HepG2 (cell line): ENCODE results near the gene STK40. TPM values are rescaled to one million over a fixed set of nuclear protein-coding genes. Genes with fewer than 3 reads are reported as not detected.
A peak's percentile ranks its signal among the peaks of the same experiment; 100 is the strongest.

Experiments
- ATAC-seq: fragments of 200-7000 bp; cut with Tn5 transposase; 3 replicates; pipeline ENCODE4 v1.9.1; 2020; ENCODE audit warnings: mild to moderate bottlenecking, moderate library complexity
- BruUV-seq: library from RNA; stranded (reverse); fragments of 400-500 nt; replicated peaks from 2 replicates; lab custom pipeline; 2021; lab: Mats Ljungman, UMichigan
- CTCF ChIA-PET: fragments of 300-600 bp; formaldehyde crosslinking; extraction: SDS; loops from one replicate; lab custom pipeline; 2021; ENCODE audit warnings: low total read pairs, inconsistent platforms, low intra/inter-chr PET ratio; lab: Yijun Ruan, JAX
- POLR2A ChIA-PET: fragments of 350-600 bp; sonication (Branson Sonifier 250); formaldehyde crosslinking; loops from one replicate; lab custom pipeline; 2020; ENCODE audit warnings: antibody characterized with exemption, inconsistent platforms; lab: Yijun Ruan, JAX
- DNase-seq: peaks from one replicate; pipeline ENCODE4 v3.0.0-alpha.2; 2015; ENCODE audit warnings: low spot score
- FAIRE-seq: peaks from 3 replicates; lab custom pipeline; 2011; peaks lifted over from hg19 to GRCh38; lab: Jason Lieb, UNC
- H2AFZ ChIP-seq: one replicate; pipeline ENCODE4 v1.6.1; 2011; ENCODE audit warnings: low read length, inconsistent platforms
- H3K27ac ChIP-seq: fragments of 300-600 bp; 3 replicates; pipeline ENCODE4 v1.8.0; 2011; ENCODE audit warnings: mixed run types, mild to moderate bottlenecking, mixed read lengths, low read length, inconsistent platforms; ENCODE audit not compliant: insufficient read depth; ENCODE audit errors: extremely low read length
- H3K27me3 ChIP-seq, 2 experiments: fragments of 200-600 bp in 1 of 2; 2 replicates in 1 of 2; 3 replicates in 1 of 2; pipeline versions ENCODE4 v1.6.0 to v1.8.0; 2011; ENCODE audit warnings: low read length in 2 of 2, mild to moderate bottlenecking in 2 of 2, moderate library complexity in 2 of 2, inconsistent platforms in 1 of 2; ENCODE audit not compliant: insufficient read depth in 2 of 2, control insufficient read depth in 1 of 2
- H3K36me3 ChIP-seq, 2 experiments: fragments of 200-600 bp in 1 of 2; replicated peaks in 1 of 2; 2 replicates in 1 of 2; 3 replicates in 1 of 2; pipeline versions ENCODE4 v1.5.1 to v1.8.0; 2011; ENCODE audit warnings: low read length in 2 of 2, inconsistent platforms in 1 of 2; ENCODE audit not compliant: insufficient read depth in 2 of 2, control insufficient read depth in 1 of 2
- H3K4me1 ChIP-seq: 2 replicates; pipeline ENCODE4 v1.5.1; 2012; ENCODE audit warnings: low read length, inconsistent platforms; ENCODE audit not compliant: insufficient read depth
- H3K4me2 ChIP-seq: 2 replicates; pipeline ENCODE4 v1.6.0; 2011; ENCODE audit warnings: low read depth, low read length, inconsistent platforms
- H3K4me3 ChIP-seq, 3 experiments: fragments of 200-600 bp in 1 of 3; sonication (generic), shearing (Covaris generic) in 1 of 3; replicated peaks in 1 of 3; 2 replicates each; pipeline ENCODE4 v1.5.1; 2011 to 2016; ENCODE audit warnings: low read length in 3 of 3, inconsistent platforms in 2 of 3, low read depth in 2 of 3, mild to moderate bottlenecking in 2 of 3, control low read depth in 1 of 3, mixed read lengths in 1 of 3; ENCODE audit not compliant: insufficient read depth in 1 of 3
- H3K79me2 ChIP-seq: one replicate; pipeline ENCODE4 v1.6.1; 2011; ENCODE audit warnings: low read length, inconsistent platforms; ENCODE audit not compliant: insufficient read depth
- H3K9ac ChIP-seq: 2 replicates; pipeline ENCODE4 v1.6.0; 2011; ENCODE audit warnings: mild to moderate bottlenecking, low read depth, low read length, inconsistent platforms; ENCODE audit not compliant: insufficient read depth
- H3K9me3 ChIP-seq: 2 replicates; pipeline ENCODE4 v1.5.1; 2012; ENCODE audit warnings: mild to moderate bottlenecking, low read length
- H4K20me1 ChIP-seq: 2 replicates; pipeline ENCODE4 v1.6.0; 2011; ENCODE audit warnings: inconsistent platforms, mild to moderate bottlenecking, low read length, moderate library complexity; ENCODE audit not compliant: insufficient read depth
- AKNA ChIP-seq: sonication (generic); formaldehyde crosslinking; IDR thresholded peaks from 2 replicates; pipeline ENCODE4 v1.4.0; 2020; ENCODE audit warnings: missing genetic modification reagents, borderline replicate concordance
- CTCF ChIP-seq: sonication (generic); formaldehyde crosslinking; IDR thresholded peaks from 2 replicates; pipeline ENCODE4 v1.5.0; 2020; ENCODE audit warnings: mild to moderate bottlenecking, missing genetic modification reagents, moderate library complexity
- WGBS: methylation state at CpG from one replicate; pipeline ENCODE4 v1.1.6; 2017; ENCODE audit warnings: low lambda C conversion rate; 5-methylcytosine and 5-hydroxymethylcytosine counted together
- in situ Hi-C: cut with HindIII; loops from 2 replicates; pipeline ENCODE4 v1.10.0; 2017; ENCODE audit warnings: low pct_unique_long_range_greater_than_20kb; ENCODE audit not compliant: extremely low pct_ligation_motif_present
- intact Hi-C: fragments of 100-400 bp; cut with micrococcal nuclease; formaldehyde crosslinking; loops from one replicate; pipeline ENCODE4 v1.10.0; 2022; ENCODE audit not compliant: unreplicated experiment
- polyA plus RNA-seq, 8 experiments: library from polyadenylated mRNA; depleted of rRNA in 3 of 8; stranded (reverse) in 7 of 8; unstranded in 1 of 8; fragments of >200 nt; fragmentation: Illumina TruSeq in 4 of 8; extraction: Trizol in 4 of 8; gene quantifications; 2 replicates each; pipeline versions ENCODE4 v1.2.1 to v1.2.3, GENCODE V29; 2011 to 2016; ENCODE audit warnings: low read depth in 4 of 8, missing spikeins in 1 of 8, mixed read lengths in 1 of 8; ENCODE audit not compliant: insufficient read depth in 1 of 8
- total RNA-seq, 5 experiments: library from RNA; depleted of rRNA; stranded (reverse); fragments of >200 nt; fragmentation: Illumina TruSeq; extraction: Trizol; gene quantifications; 2 replicates each; pipeline ENCODE4 v1.2.3, GENCODE V29; 2016; ENCODE audit warnings: low read depth in 1 of 5

The STK40 gene
- total and polyA plus RNA-seq, 2 of the 13 experiments (the other 11 are each of a cell fraction or from before 2014, with no cell fraction given): 33.8 to 35.1 TPM

GRCh38 chr1:36411674-36412648, 26.2 kb upstream of the STK40 start:
- H2AFZ ChIP-seq: no peak overlapping the region
- no peak overlapping the region for H3K27ac ChIP-seq
- in situ Hi-C loops: no loop called here

More at GRCh38 chr1:36411674-36412648, 26.2 kb upstream of the STK40 start:
- FAIRE-seq (no peak), ATAC-seq (peak; percentile 56), DNase-seq (peak; percentile 17)
- H3K36me3 ChIP-seq: peaks cover 0 to 5% of the 10 kb centered on the region in 2 experiments; a peak in 1 of 5 replicates
- H3K9me3 ChIP-seq: no peaks in the 10 kb centered on the region
- H3K9ac ChIP-seq: no peak overlapping the region
- intact Hi-C loops: no loop called here
- CTCF ChIA-PET: no interaction called here
- no peaks in the 10 kb centered on the region for H3K27me3 ChIP-seq
- no TSS peak for BruUV-seq
- H3K79me2 ChIP-seq: no peaks in the 10 kb centered on the region
- no peaks in the 10 kb centered on the region for H3K4me1 ChIP-seq
- TF ChIP-seq AKNA (CRISPR knock-in tag) (no peak), CTCF (peak; percentile 24; the same call in 1 of the 2 replicates)
- no peak overlapping the region for H3K4me3 ChIP-seq
- H3K4me2 ChIP-seq: no peak overlapping the region
- POLR2A ChIA-PET: interaction anchor here (0.7 to 2.1 kb wide), 4 partner anchors 10 to 59 kb away, joined by 3 to 10 read pairs (median 3); no protein-coding TSS in a partner anchor
- H4K20me1 ChIP-seq: no peaks in the 10 kb centered on the region
- WGBS: 71% methylated on average over 11 of the region's 11 CpGs
